Activated CD8-positive, alpha-beta T cell treated with anti-CD3 and anti-CD28 coated beads for 36 hours (primary cell): ENCODE measurements around the gene LRP2BP. TPM values are rescaled to one million over a fixed set of nuclear protein-coding genes. Genes with fewer than 3 reads are reported as not detected.
A peak's percentile ranks its signal among the peaks of the same experiment; 100 is the strongest.

Source experiments
- ATAC-seq: fragments of 200-7000 bp; cut with Tn5 transposase; one replicate; pipeline ENCODE4 v1.10.0; 2021; ENCODE audit warnings: mild to moderate bottlenecking, moderate library complexity
- CTCF ChIA-PET: fragments of 350-600 bp; sonication (Branson Sonifier 250); formaldehyde crosslinking; loops from one replicate; lab custom pipeline; 2021; ENCODE audit warnings: antibody characterized with exemption; lab: Charles Lee
- POLR2A ChIA-PET: fragments of 350-600 bp; sonication (Branson Sonifier 250); formaldehyde crosslinking; loops from one replicate; lab custom pipeline; 2021; ENCODE audit warnings: antibody characterized with exemption; lab: Charles Lee
- DNase-seq: peaks from one replicate; pipeline ENCODE4 v3.0.0-alpha.2; 2020
- H3K27ac Mint-ChIP-seq: one replicate; pipeline ENCODE4 v1.8.0; 2021; ENCODE audit warnings: mild to moderate bottlenecking, mixed read lengths
- H3K27me3 Mint-ChIP-seq: one replicate; pipeline ENCODE4 v1.8.0; 2021; ENCODE audit warnings: mixed read lengths
- H3K36me3 Mint-ChIP-seq: one replicate; pipeline ENCODE4 v1.8.0; 2021; ENCODE audit warnings: low read depth, mixed read lengths
- H3K4me1 Mint-ChIP-seq: one replicate; pipeline ENCODE4 v1.8.0; 2021; ENCODE audit warnings: low read depth, mixed read lengths
- H3K4me3 Mint-ChIP-seq: one replicate; pipeline ENCODE4 v1.8.0; 2021; ENCODE audit warnings: mild to moderate bottlenecking, moderate library complexity, mixed read lengths
- H3K9me3 Mint-ChIP-seq: one replicate; pipeline ENCODE4 v1.8.0; 2021; ENCODE audit warnings: mixed read lengths
- CTCF ChIP-seq: fragments of 200-600 bp; IDR thresholded peaks from one replicate; pipeline ENCODE4 v1.8.0; 2022; ENCODE audit warnings: antibody characterized with exemption, mild to moderate bottlenecking
- intact Hi-C: fragments of 100-400 bp; cut with micrococcal nuclease; formaldehyde crosslinking; loops from one replicate; pipeline ENCODE4 v1.10.0; 2022
- total RNA-seq, 2 experiments: library from RNA; stranded (reverse); gene quantifications; one replicate each; pipeline ENCODE4 v1.2.3, GENCODE V29; 2021

The LRP2BP gene
- 1 to 10 TPM; 1.1 to 1.2 TPM for total RNA-seq

GRCh38 chr4:185395238-185395955 lies at the start of gene LRP2BP:
TSS of gene LRP2BP (minus strand) at chr4:185395924. CDS start at chr4:185378186, 17,738 bp downstream.
- intact Hi-C loops = loop anchor here (10.0 kb wide), 1 partner anchor 191 kb away; the partner anchor contains the start of genes CFAP97 and SNX25
- POLR2A ChIA-PET = interaction anchor here (1.2 to 2.5 kb wide), 5 partner anchors 8 to 191 kb away, joined by 3 to 10 read pairs (median 6); partner anchors contain the start of genes CFAP97, SNX25 and UFSP2
- peak within 1 kb of the TSS; percentile 94 for H3K4me3 Mint-ChIP-seq
- no peak for TF ChIP-seq CTCF
- H3K9me3 Mint-ChIP-seq = no peaks in the 10 kb centered on the region
- peaks cover 36% of the 10 kb centered on the region for H3K4me1 Mint-ChIP-seq
- peak within 1 kb of the TSS; percentile 90 for H3K27ac Mint-ChIP-seq
- DNase-seq (no peak), ATAC-seq (no peak)
- peaks cover 50% of the 10 kb centered on the region for H3K36me3 Mint-ChIP-seq
- CTCF ChIA-PET = interaction anchor here (1.1 to 2.1 kb wide), 4 partner anchors 30 to 200 kb away, joined by 3 to 8 read pairs (median 4); a partner anchor contains a TSS
- H3K27me3 Mint-ChIP-seq = no peaks in the 10 kb centered on the region

- no peak overlapping the region for H3K27ac Mint-ChIP-seq
- peaks cover 1% of the 10 kb centered on the region for H3K27me3 Mint-ChIP-seq
- TF ChIP-seq CTCF = no peak
- no peaks in the 10 kb centered on the region for H3K4me1 Mint-ChIP-seq
- ChIA-PET CTCF (interaction anchor here (1.2 kb wide), 1 partner anchor 153 kb away, joined by 4 read pairs; no protein-coding TSS in a partner anchor), POLR2A (no interaction called here)
- intact Hi-C loops = no loop called here
- no peak overlapping the region for H3K4me3 Mint-ChIP-seq
- H3K36me3 Mint-ChIP-seq = no peaks in the 10 kb centered on the region
- H3K9me3 Mint-ChIP-seq = no peaks in the 10 kb centered on the region
- DNase-seq (no peak), ATAC-seq (no peak)
Measured at GRCh38 chr4:185445209-185445608, 49.5 kb upstream of the LRP2BP start.

GRCh38 chr4:185441479-185441878 lies 45.8 kb upstream of the LRP2BP start:
- Mint-ChIP-seq H3K4me3 (no peak overlapping the region), H3K36me3 (no peaks in the 10 kb centered on the region), H3K9me3 (no peaks in the 10 kb centered on the region), H3K27ac (no peak overlapping the region), H3K27me3 (peaks cover 1% of the 10 kb centered on the region), H3K4me1 (no peaks in the 10 kb centered on the region)
- ChIA-PET POLR2A (no interaction called here), CTCF (no interaction called here)
- no peak for TF ChIP-seq CTCF
- DNase-seq = no peak
- ATAC-seq = no peak
- intact Hi-C loops = no loop called here

- POLR2A ChIA-PET = no interaction called here
- TF ChIP-seq CTCF = no peak
- intact Hi-C loops = no loop called here
- Mint-ChIP-seq H3K4me1 (no peaks in the 10 kb centered on the region), H3K36me3 (no peaks in the 10 kb centered on the region), H3K4me3 (no peak overlapping the region), H3K27ac (no peak overlapping the region), H3K27me3 (peaks cover 1% of the 10 kb centered on the region), H3K9me3 (no peaks in the 10 kb centered on the region)
- DNase-seq = no peak
- CTCF ChIA-PET = no interaction called here
- no peak for ATAC-seq
Measured at GRCh38 chr4:185437809-185438208, 42.1 kb upstream of the LRP2BP start.

- no peak for TF ChIP-seq CTCF
- H3K4me1 Mint-ChIP-seq = no peaks in the 10 kb centered on the region
- H3K4me3 Mint-ChIP-seq = no peak overlapping the region
- intact Hi-C loops = no loop called here
- POLR2A ChIA-PET = no interaction called here
- CTCF ChIA-PET = interaction anchor here (1.4 kb wide), 1 partner anchor 9 kb away, joined by 3 read pairs; the partner anchor contains the start of gene UFSP2
- DNase-seq = no peak
- no peak overlapping the region for H3K27ac Mint-ChIP-seq
- no peak for ATAC-seq
- no peaks in the 10 kb centered on the region for H3K36me3 Mint-ChIP-seq
- H3K9me3 Mint-ChIP-seq = no peaks in the 10 kb centered on the region
- H3K27me3 Mint-ChIP-seq = peaks cover 3% of the 10 kb centered on the region
Measured at GRCh38 chr4:185435466-185435865, 39.7 kb upstream of the LRP2BP start.
